Activated naive CD4-positive, alpha-beta T cell treated with anti-CD3 and anti-CD28 coated beads, Interleukin-2, amount 10 ng/mL, durations not matched to agents 7 days and 5 days (primary cell): ENCODE data around the gene CUL1.

ENCODE experiments used
- CTCF ChIA-PET: fragments of 350-600 bp; sonication (Branson Sonifier 250); formaldehyde crosslinking; loops from one replicate; lab custom pipeline; 2021; ENCODE audit warnings: antibody characterized with exemption; lab: Charles Lee
- DNase-seq: peaks from one replicate; pipeline ENCODE4 v3.0.0-alpha.2; 2020
- H3K27ac Mint-ChIP-seq: one replicate; pipeline ENCODE4 v1.8.0; 2021; ENCODE audit warnings: mild to moderate bottlenecking, moderate library complexity, mixed read lengths
- H3K27me3 Mint-ChIP-seq: one replicate; pipeline ENCODE4 v1.8.0; 2021; ENCODE audit warnings: mild to moderate bottlenecking, mixed read lengths
- H3K36me3 Mint-ChIP-seq: one replicate; pipeline ENCODE4 v1.8.0; 2021; ENCODE audit warnings: mixed read lengths
- H3K4me1 Mint-ChIP-seq: one replicate; pipeline ENCODE4 v1.8.0; 2021; ENCODE audit warnings: mixed read lengths
- H3K4me3 Mint-ChIP-seq: one replicate; pipeline ENCODE4 v1.8.0; 2021; ENCODE audit warnings: mild to moderate bottlenecking, moderate library complexity, mixed read lengths
- H3K9me3 Mint-ChIP-seq: one replicate; pipeline ENCODE4 v1.8.0; 2021; ENCODE audit warnings: mixed read lengths

Gene CUL1

DNA sequence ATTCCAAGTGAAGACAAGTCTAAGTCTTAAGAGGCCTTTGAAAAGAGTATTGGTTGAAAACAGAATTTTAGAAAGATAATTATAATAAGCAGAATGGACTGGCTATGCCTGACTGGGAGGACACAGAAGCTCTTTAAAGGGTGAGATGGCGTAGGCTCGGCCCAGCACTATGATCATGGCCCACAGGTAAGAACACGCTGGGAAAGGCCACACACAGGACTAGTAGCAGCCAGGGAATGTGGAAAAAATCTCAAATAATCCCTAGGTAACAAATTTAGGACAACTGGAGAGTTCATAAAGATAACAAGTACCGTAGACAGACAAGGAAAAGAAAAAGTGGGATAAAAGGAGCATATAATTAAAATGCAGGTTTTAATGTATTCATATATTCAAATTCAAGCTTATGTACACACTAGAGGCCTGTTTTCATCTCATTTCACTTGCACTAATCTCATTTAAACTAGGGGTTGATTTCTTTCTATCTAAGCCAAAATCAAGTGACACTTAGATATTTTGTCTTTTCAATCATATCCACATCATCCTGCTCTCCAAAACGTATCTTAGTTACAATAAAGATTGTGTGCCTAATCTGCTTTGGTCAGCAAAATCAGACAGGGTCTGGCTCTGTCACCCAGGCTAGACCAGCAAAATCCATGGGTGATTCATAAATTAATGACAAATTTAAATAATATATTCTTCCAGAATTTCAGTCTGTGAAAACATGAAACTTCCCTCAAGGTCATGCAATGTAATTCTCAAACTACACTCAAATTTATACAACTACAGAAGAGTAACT is 132.4 kb downstream of the CUL1 start:
- DNase-seq: no peak
- H3K4me3 Mint-ChIP-seq: no peak overlapping the region
- peaks cover 64% of the 10 kb centered on the region for H3K36me3 Mint-ChIP-seq
- H3K27me3 Mint-ChIP-seq: no peaks in the 10 kb centered on the region
- CTCF ChIA-PET: interaction anchor here (1.2 to 1.5 kb wide), 2 partner anchors 14 to 25 kb away, joined by 3 read pairs; no protein-coding TSS in a partner anchor
- H3K4me1 Mint-ChIP-seq: peaks cover 12% of the 10 kb centered on the region
- H3K27ac Mint-ChIP-seq: no peak overlapping the region
- H3K9me3 Mint-ChIP-seq: no peaks in the 10 kb centered on the region

DNA sequence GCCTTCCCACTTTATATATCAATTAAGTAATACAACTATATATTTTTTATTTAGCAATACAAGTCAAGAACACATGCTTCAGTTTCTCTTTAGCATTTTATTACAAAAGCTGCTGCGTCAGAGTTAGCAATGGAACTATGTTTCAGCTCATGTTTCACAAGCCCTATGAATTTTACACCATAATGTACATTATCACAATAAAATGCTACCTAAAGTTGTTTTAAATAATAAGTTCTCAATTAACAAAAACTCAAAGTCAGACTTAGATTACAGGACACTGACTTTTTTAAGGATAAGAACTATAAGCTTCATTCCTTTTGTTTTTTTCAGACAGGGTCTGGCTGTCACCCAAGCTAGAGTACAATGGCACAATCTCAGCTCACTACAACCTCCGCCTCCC is 133.1 kb downstream of the CUL1 start:
- CTCF ChIA-PET: interaction anchor here (1.2 to 1.5 kb wide), 2 partner anchors 14 to 25 kb away, joined by 3 read pairs; no protein-coding TSS in a partner anchor
- Mint-ChIP-seq H3K4me3 (no peak overlapping the region), H3K4me1 (peaks cover 19% of the 10 kb centered on the region), H3K27me3 (no peaks in the 10 kb centered on the region), H3K9me3 (no peaks in the 10 kb centered on the region), H3K36me3 (peaks cover 67% of the 10 kb centered on the region), H3K27ac (no peak overlapping the region)
- DNase-seq: no peak

DNA sequence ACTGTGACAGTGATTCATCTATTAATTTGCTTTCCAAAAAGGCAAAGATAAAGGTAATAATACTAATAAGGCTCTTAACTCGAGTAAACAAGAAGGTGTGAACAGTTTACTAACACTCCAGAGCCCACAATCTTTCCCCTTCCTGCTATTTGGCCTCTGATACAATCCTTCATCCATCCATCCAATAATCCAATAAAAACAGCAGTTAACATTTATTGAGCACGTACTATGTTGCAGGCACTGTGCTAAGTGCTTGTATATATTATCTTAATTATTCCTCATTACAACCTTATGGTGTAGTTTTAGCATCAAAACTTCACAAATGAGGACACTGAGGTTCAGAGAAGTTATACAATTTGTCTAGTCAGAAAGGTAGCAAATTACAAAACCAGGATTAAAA is 135.9 kb downstream of the CUL1 start:
- Mint-ChIP-seq H3K9me3 (peaks cover 3% of the 10 kb centered on the region), H3K27me3 (no peaks in the 10 kb centered on the region), H3K36me3 (peaks cover 69% of the 10 kb centered on the region), H3K4me1 (peaks cover 30% of the 10 kb centered on the region), H3K4me3 (no peak overlapping the region), H3K27ac (no peak overlapping the region)
- DNase-seq: no peak
- CTCF ChIA-PET: no interaction called here

DNA sequence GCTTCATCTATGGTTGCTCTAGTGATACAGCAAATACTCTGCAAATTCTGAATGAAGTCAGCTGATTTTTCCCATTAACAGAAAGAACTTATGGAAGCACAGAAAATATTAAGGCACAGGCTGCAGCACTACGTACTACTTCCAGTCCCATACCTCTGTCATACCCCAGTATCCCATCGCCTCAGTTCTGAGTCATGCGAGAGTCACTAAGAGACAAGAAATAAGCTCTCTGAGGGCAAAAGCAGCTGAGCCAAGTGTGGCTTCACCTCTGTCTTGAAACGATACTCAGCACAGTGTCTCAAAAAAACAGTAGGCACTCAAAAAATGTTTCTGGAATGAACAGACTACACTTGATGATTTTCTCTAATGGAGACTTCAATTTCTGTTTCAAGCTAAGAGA is 137.2 kb downstream of the CUL1 start:
- H3K27ac Mint-ChIP-seq: no peak overlapping the region
- H3K36me3 Mint-ChIP-seq: peaks cover 64% of the 10 kb centered on the region
- DNase-seq: no peak
- no peak overlapping the region for H3K4me3 Mint-ChIP-seq
- H3K27me3 Mint-ChIP-seq: no peaks in the 10 kb centered on the region
- peaks cover 39% of the 10 kb centered on the region for H3K4me1 Mint-ChIP-seq
- peaks cover 3% of the 10 kb centered on the region for H3K9me3 Mint-ChIP-seq
- CTCF ChIA-PET: interaction anchor here (1.5 kb wide), 1 partner anchor 21 kb away, joined by 3 read pairs; no protein-coding TSS in a partner anchor

DNA sequence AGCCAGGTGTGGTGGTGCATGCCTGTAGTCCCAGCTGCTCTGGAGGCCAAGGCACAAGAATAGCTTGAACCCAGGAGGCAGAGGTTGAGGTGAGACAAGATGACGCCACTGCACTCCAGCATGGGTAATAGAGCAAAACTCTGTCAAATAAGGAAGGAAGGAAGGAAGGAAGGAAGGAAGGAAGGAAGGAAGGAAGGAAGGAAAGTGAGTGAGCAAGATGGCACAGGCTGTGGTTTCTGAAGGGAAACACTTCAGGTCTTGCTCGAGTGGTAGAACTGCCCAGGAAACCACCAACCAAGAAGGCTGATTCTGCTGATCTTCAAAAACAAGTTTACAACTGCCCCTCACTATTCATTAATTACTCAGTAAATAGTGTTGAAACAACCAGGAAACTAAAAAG is 140.2 kb downstream of the CUL1 start:
- Mint-ChIP-seq H3K27ac (peak overlapping the region; percentile 59), H3K9me3 (peaks cover 3% of the 10 kb centered on the region), H3K4me1 (peaks cover 52% of the 10 kb centered on the region), H3K27me3 (no peaks in the 10 kb centered on the region), H3K4me3 (no peak overlapping the region), H3K36me3 (peaks cover 55% of the 10 kb centered on the region)
- CTCF ChIA-PET: interaction anchor here (1.1 kb wide), 1 partner anchor 17 kb away, joined by 4 read pairs; no protein-coding TSS in a partner anchor
- peak; percentile 32 for DNase-seq

DNA sequence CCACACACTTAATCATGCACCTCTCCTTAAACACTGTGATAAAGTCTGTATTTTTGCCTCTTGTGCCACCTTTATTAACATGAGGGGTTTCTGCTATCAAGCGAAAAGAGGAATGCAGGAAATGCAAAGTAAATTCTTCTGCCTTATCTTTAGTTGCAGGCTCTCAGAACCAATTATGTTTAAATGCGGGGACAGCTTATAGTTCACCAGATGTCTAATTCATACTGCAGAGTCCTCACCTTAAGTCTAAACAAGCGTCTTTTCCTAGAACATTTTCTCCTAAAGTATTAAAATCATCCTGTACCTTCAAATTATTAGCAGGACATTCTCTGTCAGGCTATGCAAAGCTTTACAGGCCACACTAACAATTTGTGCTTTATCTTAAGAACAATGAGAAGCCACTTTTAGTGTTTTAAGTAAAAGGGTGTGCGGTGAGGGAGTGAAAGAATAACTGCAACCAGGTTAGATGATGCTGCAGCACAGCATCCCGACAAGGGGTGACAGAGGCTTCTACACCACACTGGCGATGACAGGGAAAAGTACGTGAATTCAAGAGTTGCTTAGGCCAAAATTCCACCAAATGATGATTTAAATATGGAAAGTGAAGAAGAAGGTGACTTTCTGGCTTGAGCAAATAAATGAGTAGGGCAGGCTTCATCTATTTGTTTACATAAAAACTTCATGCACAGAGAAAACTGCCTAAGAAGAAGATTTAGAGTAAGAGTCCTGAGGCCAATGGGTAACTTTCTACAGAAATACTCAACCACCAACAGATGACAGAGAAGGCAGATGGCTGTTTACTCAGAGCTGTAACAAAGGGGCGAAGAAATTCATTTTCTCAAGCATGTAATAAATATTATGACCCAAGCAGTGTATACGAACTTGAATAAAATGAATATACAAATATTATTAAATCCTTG is 149.4 kb downstream of the CUL1 start:
- Mint-ChIP-seq H3K27ac (no peak overlapping the region), H3K4me3 (no peak overlapping the region)

DNA sequence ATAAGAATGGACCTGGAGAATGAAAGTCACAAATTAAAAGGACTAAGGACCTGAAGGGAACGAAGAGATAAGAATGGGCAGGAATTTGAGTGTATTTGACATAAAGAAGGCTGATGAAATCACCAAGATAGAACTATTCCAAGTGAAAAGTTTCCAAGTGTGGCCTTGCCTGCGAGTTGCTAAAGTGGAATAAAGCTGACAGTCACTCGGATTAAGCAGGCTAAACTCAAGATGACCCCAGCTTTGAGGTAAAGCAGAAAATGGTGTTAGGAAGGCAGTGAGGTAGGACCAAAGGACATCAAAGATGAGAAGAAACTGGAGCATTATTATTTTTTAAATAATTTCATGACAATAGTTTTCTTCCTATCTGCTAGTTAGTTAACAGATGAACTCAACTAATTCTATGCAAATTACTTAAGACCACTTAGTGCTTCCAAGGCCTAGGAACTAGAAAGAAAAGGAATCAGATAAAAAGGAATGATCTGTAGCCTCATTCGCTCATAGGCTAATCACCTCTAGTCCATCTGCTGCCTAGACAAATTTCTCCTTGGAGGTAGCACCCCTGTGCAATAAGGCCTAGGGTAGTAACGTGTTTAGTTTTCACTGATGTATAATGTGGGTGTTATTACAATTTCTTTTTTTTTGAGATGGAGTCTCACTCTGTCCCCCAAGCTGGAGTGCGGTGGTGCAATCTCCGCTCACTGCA is 150.8 kb downstream of the CUL1 start:
- DNase-seq: no peak
- H3K27ac Mint-ChIP-seq: no peak overlapping the region
- CTCF ChIA-PET: no interaction called here
- peaks cover 58% of the 10 kb centered on the region for H3K4me1 Mint-ChIP-seq
- H3K27me3 Mint-ChIP-seq: no peaks in the 10 kb centered on the region
- H3K4me3 Mint-ChIP-seq: no peak overlapping the region
- peaks cover 11% of the 10 kb centered on the region for H3K36me3 Mint-ChIP-seq
- H3K9me3 Mint-ChIP-seq: no peaks in the 10 kb centered on the region

More for the DNA sequence above, 149.4 kb downstream of the CUL1 start:
- CTCF ChIA-PET: no interaction called here
- peaks cover 15% of the 10 kb centered on the region for H3K36me3 Mint-ChIP-seq
- peaks cover 63% of the 10 kb centered on the region for H3K4me1 Mint-ChIP-seq
- no peak for DNase-seq
- no peaks in the 10 kb centered on the region for H3K27me3 Mint-ChIP-seq
- H3K9me3 Mint-ChIP-seq: no peaks in the 10 kb centered on the region

DNA sequence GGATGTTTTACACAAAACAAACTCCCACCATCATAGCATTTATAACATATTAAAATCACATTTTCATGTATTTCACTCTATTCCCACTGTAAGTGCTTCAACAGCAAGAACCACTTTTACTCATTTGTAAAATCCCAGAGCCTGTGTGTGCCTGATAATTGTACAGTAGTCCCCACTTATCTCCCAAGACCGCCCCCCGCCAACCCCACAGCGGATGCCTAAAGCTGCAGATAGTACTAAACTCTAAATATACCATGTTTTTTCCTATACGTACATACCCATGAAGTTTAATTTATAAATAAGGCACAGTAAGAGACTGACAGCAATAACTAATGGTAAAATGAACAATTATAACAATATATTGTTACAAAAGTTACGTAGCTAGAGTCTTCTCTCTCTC is 151.9 kb downstream of the CUL1 start:
- Mint-ChIP-seq H3K4me3 (no peak overlapping the region), H3K36me3 (peaks cover 6% of the 10 kb centered on the region), H3K27me3 (no peaks in the 10 kb centered on the region), H3K27ac (peak overlapping the region; percentile 33), H3K9me3 (no peaks in the 10 kb centered on the region), H3K4me1 (peaks cover 55% of the 10 kb centered on the region)
- CTCF ChIA-PET: interaction anchor here (0.5 to 1.1 kb wide), 2 partner anchors 91 to 114 kb away, joined by 3 read pairs; no protein-coding TSS in a partner anchor
- DNase-seq: no peak
